Subcutaneous abdominal adipose tissue (tissue), 5 donors: Measurements from ENCODE around the gene ABCF1.
"Not testable (repeated sequence)": the region's sequence is repeated elsewhere in the genome, so short reads cannot be mapped to it uniquely, and the experiment has no call there.

Source experiments
- H3K27ac ChIP-seq: one replicate; pipeline ENCODE4 v1.7.0; 2013; ENCODE audit warnings: low read depth, mild to moderate bottlenecking, inconsistent platforms, low read length, moderate library complexity
- H3K27me3 ChIP-seq, 5 donors: one replicate each; pipeline ENCODE4 v1.7.0; 2013; ENCODE audit warnings: low read length in 5 of 5, inconsistent platforms in 1 of 5; ENCODE audit not compliant: control insufficient read depth in 5 of 5, insufficient read depth in 4 of 5
- H3K36me3 ChIP-seq, 5 donors: one replicate each; pipeline ENCODE4 v1.7.0; 2013; ENCODE audit warnings: low read length in 5 of 5; ENCODE audit not compliant: control insufficient read depth in 5 of 5, insufficient read depth in 5 of 5
- H3K4me1 ChIP-seq, 5 donors: one replicate each; pipeline ENCODE4 v1.7.0; 2013; ENCODE audit warnings: low read length in 5 of 5, mild to moderate bottlenecking in 3 of 5, moderate library complexity in 1 of 5; ENCODE audit not compliant: control insufficient read depth in 5 of 5, insufficient read depth in 5 of 5
- H3K4me3 ChIP-seq, 5 donors: one replicate each; pipeline ENCODE4 v1.7.0; 2013; ENCODE audit warnings: low read length in 5 of 5, low read depth in 1 of 5
- H3K9ac ChIP-seq, 5 donors: one replicate each; pipeline ENCODE4 v1.7.0; 2013; ENCODE audit warnings: low read length in 5 of 5, mild to moderate bottlenecking in 4 of 5, moderate library complexity in 3 of 5
- H3K9me3 ChIP-seq, 5 donors: one replicate each; pipeline ENCODE4 v1.7.0; 2013; ENCODE audit warnings: low read length in 5 of 5; ENCODE audit not compliant: control insufficient read depth in 5 of 5
- donor health status: healthy.
- donor health status: healthy.
- donor health status: healthy.
- donor health status: healthy.
- donor health status: healthy.

ABCF1 gene

GRCh38 chr6:30571075-30571761 is at the start of gene ABCF1:
ABCF1 (plus strand) TSS chr6:30571442; CDS start chr6:30571488, 46 bp downstream.
- Histone ChIP-seq H3K27ac (peak within 1 kb of the TSS; percentile 95), H3K27me3 (no peaks in the 10 kb centered on the region), H3K9ac (peak within 1 kb of the TSS; percentile 64 to 97 (median 84)), H3K4me3 (peak within 1 kb of the TSS; percentile 81 to 95 (median 90)), H3K36me3 (peaks cover 0 to 4% (median 0%) of the 10 kb centered on the region in 5 donors), H3K9me3 (no peaks in the 10 kb centered on the region), H3K4me1 (peaks cover 3 to 36% (median 32%) of the 10 kb centered on the region in 5 donors)

DNA sequence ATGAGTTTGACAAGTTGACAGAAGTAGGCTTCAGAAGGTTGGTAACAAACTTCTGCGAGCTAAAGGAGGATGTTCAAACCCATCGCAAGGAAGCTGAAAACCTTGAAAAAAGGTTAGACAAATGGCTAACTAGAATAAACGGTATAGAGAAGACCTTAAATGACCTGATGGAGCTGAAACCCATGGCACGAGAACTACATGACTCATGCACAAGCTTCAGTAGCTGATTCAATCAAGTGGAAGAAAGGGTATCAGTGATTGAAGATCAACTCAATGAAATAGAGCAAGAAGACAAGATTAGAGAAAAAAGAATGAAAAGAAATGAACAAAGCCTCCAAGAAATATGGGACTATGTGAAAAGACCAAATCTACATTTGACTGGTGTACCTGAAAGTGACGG is 49.3 kb upstream of the ABCF1 start:
- not testable (repeated sequence) for H3K4me1 ChIP-seq, H3K9ac ChIP-seq, H3K27me3 ChIP-seq, H3K27ac ChIP-seq, H3K9me3 ChIP-seq, H3K36me3 ChIP-seq, H3K4me3 ChIP-seq

GRCh38 chr6:30526444-30526843 is 44.8 kb upstream of the ABCF1 start:
- not testable (repeated sequence) for H3K36me3 ChIP-seq, H3K9ac ChIP-seq, H3K4me3 ChIP-seq, H3K9me3 ChIP-seq, H3K27ac ChIP-seq, H3K27me3 ChIP-seq
- H3K4me1 ChIP-seq, result peaks cover 0 to 12% (median 10%) of the 10 kb centered on the region in 5 donors

GRCh38 chr6:30529349-30529875 is 41.8 kb upstream of the ABCF1 start:
- Histone ChIP-seq H3K4me1 (peaks cover 0 to 15% (median 14%) of the 10 kb centered on the region in 5 donors), H3K27ac (peak overlapping the region; percentile 11)
- not testable (repeated sequence) for H3K9ac ChIP-seq, H3K4me3 ChIP-seq, H3K27me3 ChIP-seq, H3K36me3 ChIP-seq, H3K9me3 ChIP-seq

DNA sequence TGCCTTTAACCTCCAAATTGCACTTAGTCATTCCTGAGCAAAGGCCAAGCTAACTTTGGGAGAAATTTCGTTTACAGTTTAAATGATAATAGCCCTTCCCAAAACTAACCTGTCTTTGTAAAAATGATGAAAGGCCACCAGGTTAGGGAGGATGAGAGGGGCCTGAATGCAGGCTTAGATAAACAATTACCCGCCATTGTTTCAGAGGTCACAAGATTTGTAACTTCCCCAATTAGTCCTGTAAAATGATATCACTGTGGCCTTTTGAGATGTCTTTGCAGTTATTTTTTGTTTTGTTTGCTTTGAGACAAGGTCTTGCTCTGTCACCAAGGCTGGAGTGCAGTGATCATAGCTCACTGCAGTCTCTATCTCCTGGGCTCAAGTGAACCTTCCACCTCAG is 41.2 kb upstream of the ABCF1 start:
- H3K9ac ChIP-seq, result no peak overlapping the region
- no peak overlapping the region for H3K4me3 ChIP-seq
- no peaks in the 10 kb centered on the region for H3K9me3 ChIP-seq
- no peaks in the 10 kb centered on the region for H3K36me3 ChIP-seq
- peak overlapping the region; percentile 11 for H3K27ac ChIP-seq
- H3K27me3 ChIP-seq, result no peaks in the 10 kb centered on the region
- H3K4me1 ChIP-seq, result peaks cover 0 to 15% (median 14%) of the 10 kb centered on the region in 5 donors

GRCh38 chr6:30533460-30534294 is 37.6 kb upstream of the ABCF1 start:
- Histone ChIP-seq H3K36me3 (no peaks in the 10 kb centered on the region), H3K27me3 (no peaks in the 10 kb centered on the region), H3K9ac (no peak overlapping the region), H3K9me3 (no peaks in the 10 kb centered on the region), H3K27ac (peak overlapping the region; percentile 16), H3K4me3 (peak overlapping the region in 1 of 5 donors; percentile 40), H3K4me1 (peaks cover 0 to 15% (median 12%) of the 10 kb centered on the region in 5 donors)

DNA sequence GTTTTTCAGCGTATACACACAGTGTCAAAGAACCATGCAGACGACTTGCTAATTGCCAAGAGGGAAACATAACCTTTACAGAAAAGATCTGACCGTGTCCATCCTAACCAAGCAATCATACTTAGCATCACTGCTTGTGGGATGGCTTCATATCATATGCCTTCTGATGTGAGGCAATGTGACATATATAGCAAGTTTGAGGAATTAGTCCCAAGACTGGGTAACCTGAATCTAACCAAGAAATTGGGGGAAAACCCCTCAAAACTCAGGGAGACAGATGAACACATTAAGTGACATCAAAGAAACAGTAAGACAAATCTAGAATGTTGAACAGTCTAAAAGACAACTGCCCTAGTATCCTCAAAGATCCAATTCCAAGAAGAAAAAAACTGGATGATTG is 33.3 kb upstream of the ABCF1 start:
- Histone ChIP-seq H3K9ac (no peak overlapping the region), H3K27me3 (no peaks in the 10 kb centered on the region), H3K9me3 (no peaks in the 10 kb centered on the region), H3K4me1 (peaks cover 2 to 16% (median 9%) of the 10 kb centered on the region in 5 donors), H3K27ac (no peak overlapping the region), H3K4me3 (no peak overlapping the region), H3K36me3 (no peaks in the 10 kb centered on the region)

DNA sequence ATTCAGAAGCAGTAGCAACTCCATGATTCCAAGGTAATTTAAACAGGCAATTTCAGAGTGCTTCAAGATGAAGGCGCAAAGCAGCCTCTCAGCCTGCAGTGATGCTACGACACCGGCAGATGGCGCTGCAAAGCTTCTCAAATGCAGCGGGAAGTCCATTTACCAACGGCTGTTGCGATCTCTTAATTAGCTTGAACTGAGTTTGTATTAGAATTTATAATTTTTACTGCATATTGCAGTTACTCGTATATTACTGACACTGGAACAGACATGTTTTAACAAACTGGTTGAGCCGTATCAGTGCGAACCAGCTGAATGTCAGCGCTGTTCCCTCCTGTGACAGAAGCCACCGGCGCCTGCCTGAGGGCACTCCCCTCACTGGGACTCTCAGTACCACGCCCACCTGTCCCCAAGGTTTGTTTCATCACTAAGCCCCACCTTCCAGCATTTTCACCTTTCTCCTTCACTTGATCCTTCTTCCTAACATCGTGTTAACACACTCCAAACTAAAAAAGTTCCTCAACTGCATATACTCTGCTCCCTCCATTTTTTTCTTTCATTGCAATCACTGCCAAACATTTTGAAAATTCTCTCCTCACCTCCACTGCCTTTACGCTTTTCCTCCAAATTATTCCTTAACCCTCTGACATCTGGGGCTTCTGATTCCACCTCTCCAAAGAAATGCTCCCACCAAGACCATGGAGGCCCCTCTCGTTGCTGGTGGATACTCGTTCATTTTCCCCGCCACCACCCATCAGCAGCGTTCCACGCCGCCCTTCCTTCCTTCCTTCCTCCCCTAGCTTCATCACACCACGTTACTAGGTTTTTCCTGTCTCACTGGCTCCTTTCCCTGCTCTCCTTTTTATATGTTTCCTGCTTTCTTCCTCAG is 29.5 kb upstream of the ABCF1 start:
- H3K9me3 ChIP-seq, result no peaks in the 10 kb centered on the region
- no peaks in the 10 kb centered on the region for H3K27me3 ChIP-seq
- peaks cover 4 to 28% (median 9%) of the 10 kb centered on the region in 5 donors for H3K4me1 ChIP-seq
- peaks cover 0 to 16% (median 14%) of the 10 kb centered on the region in 5 donors for H3K36me3 ChIP-seq
- peak overlapping the region in 2 of 5 donors; percentile 44 to 65 for H3K9ac ChIP-seq
- H3K27ac ChIP-seq, result peak overlapping the region; percentile 5
- peak overlapping the region; percentile 50 to 68 (median 61) for H3K4me3 ChIP-seq

- Histone ChIP-seq H3K36me3 (peaks cover 0 to 21% (median 20%) of the 10 kb centered on the region in 5 donors), H3K4me1 (peaks cover 4 to 28% (median 9%) of the 10 kb centered on the region in 5 donors), H3K4me3 (peak overlapping the region in 3 of 5 donors; percentile 59 to 68 (median 62)), H3K9me3 (no peaks in the 10 kb centered on the region), H3K27me3 (no peaks in the 10 kb centered on the region), H3K9ac (peak overlapping the region in 1 of 5 donors; percentile 30), H3K27ac (peak overlapping the region; percentile 50)
Observed at GRCh38 chr6:30542404-30542725, 28.9 kb upstream of the ABCF1 start.
